ENCODE measurements around the gene GREB1.

GREB1 gene, protein sequence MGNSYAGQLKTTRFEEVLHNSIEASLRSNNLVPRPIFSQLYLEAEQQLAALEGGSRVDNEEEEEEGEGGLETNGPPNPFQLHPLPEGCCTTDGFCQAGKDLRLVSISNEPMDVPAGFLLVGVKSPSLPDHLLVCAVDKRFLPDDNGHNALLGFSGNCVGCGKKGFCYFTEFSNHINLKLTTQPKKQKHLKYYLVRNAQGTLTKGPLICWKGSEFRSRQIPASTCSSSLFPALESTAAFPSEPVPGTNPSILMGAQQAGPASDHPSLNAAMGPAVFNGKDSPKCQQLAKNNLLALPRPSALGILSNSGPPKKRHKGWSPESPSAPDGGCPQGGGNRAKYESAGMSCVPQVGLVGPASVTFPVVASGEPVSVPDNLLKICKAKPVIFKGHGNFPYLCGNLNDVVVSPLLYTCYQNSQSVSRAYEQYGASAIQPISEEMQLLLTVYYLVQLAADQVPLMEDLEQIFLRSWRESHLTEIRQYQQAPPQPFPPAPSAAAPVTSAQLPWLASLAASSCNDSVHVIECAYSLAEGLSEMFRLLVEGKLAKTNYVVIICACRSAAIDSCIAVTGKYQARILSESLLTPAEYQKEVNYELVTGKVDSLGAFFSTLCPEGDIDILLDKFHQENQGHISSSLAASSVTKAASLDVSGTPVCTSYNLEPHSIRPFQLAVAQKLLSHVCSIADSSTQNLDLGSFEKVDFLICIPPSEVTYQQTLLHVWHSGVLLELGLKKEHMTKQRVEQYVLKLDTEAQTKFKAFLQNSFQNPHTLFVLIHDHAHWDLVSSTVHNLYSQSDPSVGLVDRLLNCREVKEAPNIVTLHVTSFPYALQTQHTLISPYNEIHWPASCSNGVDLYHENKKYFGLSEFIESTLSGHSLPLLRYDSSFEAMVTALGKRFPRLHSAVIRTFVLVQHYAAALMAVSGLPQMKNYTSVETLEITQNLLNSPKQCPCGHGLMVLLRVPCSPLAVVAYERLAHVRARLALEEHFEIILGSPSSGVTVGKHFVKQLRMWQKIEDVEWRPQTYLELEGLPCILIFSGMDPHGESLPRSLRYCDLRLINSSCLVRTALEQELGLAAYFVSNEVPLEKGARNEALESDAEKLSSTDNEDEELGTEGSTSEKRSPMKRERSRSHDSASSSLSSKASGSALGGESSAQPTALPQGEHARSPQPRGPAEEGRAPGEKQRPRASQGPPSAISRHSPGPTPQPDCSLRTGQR (N-terminal part only)

DNA sequence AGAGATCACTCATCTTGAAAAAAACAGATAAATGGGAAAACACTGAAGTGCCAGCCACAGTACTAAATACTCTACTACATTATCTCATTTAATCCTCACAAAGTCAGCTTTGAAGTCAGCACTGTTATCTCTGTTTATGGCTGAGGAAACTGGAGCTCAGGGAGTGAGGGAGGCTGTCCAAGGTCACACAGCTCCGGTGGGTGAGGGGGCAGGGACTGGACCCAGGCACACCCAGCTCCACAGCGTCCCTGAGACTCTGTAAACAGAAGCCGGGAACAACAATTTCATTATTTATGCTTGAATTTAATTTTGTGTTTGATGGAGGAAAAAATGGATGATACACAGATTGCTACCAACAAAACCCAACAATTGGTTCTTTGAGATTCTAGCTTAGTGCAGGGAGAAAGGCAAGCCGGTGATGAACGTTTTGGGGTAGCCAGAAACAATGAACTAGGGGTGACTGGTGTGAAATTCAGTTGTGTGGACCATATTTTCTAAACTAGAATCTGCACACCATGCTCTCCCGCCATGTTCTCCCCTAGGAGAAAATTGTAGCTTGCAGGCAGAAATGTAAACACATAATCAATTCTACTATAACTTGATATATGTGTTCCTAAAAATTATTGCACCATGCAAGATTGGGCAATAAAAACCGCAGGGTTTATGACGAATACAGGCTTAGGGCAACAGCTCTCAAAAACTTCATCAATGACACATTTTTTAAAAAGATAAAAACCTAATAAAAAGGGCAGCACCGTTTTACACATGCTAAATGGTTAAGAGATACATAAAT is at the start of gene GREB1:
Gene GREB1 (plus strand): TSS at position 768 of the 793 bp plus-strand sequence. CDS start 22,570 bp downstream, outside the sequence.
- TF ChIP-seq, protein P1, sequence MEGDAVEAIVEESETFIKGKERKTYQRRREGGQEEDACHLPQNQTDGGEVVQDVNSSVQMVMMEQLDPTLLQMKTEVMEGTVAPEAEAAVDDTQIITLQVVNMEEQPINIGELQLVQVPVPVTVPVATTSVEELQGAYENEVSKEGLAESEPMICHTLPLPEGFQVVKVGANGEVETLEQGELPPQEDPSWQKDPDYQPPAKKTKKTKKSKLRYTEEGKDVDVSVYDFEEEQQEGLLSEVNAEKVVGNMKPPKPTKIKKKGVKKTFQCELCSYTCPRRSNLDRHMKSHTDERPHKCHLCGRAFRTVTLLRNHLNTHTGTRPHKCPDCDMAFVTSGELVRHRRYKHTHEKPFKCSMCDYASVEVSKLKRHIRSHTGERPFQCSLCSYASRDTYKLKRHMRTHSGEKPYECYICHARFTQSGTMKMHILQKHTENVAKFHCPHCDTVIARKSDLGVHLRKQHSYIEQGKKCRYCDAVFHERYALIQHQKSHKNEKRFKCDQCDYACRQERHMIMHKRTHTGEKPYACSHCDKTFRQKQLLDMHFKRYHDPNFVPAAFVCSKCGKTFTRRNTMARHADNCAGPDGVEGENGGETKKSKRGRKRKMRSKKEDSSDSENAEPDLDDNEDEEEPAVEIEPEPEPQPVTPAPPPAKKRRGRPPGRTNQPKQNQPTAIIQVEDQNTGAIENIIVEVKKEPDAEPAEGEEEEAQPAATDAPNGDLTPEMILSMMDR (conservative IDR thresholded peaks at IDR 0.05; ENCODE audit: low read length) = no peak
- peak; percentile 10 for DNase-seq (ENCODE audit: low read depth)
- no peak within 1 kb of the TSS for H3K4me3 ChIP-seq (ENCODE audit: low read length)

DNA sequence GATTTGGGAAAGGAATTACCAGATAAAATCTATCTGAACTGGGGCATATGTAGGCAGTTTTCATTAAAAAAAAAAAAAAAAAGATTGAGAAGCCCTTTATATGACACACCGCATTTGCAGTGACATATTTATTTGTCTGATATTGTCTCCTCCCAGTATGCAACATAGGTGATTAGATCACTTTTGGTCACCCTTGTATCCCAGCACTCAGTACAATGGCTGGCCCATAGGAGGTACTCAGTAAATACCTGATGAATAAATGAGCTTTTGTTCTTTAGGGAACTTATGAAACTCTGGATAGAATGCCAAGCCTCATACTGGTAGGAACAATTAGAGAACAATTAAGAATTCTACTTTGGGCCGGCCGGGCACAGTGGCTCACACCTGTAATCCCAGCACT is 45.0 kb upstream of the GREB1 start:
- no peak overlapping the region for H3K4me3 ChIP-seq (ENCODE audit: low read length)
- no peak for DNase-seq (ENCODE audit: low read depth)
- TF ChIP-seq, protein P1 (conservative IDR thresholded peaks at IDR 0.05; ENCODE audit: low read length) = no peak

DNA sequence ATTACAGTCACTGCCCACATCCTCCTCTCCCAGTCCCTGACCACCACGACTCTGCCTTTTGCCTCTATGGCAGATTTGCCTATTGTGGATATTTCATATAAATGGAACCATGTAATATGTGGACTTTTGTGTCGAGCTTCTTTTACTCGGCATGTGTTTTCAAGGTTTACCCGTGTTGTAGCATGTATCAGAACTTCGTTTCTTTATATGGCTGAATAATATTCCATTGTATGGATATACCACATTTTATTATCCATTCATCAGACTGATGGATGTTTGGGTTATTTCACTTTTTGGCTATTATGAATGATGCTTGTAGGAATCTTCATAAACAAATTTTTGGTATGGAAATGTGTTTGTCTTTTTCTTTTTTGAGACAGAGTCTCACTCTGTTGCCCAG is 43.7 kb upstream of the GREB1 start:
- no peak overlapping the region for H3K4me3 ChIP-seq (ENCODE audit: low read length)
- TF ChIP-seq, protein P1 (conservative IDR thresholded peaks at IDR 0.05; ENCODE audit: low read length) = no peak
- DNase-seq (ENCODE audit: low read depth) = no peak

DNA sequence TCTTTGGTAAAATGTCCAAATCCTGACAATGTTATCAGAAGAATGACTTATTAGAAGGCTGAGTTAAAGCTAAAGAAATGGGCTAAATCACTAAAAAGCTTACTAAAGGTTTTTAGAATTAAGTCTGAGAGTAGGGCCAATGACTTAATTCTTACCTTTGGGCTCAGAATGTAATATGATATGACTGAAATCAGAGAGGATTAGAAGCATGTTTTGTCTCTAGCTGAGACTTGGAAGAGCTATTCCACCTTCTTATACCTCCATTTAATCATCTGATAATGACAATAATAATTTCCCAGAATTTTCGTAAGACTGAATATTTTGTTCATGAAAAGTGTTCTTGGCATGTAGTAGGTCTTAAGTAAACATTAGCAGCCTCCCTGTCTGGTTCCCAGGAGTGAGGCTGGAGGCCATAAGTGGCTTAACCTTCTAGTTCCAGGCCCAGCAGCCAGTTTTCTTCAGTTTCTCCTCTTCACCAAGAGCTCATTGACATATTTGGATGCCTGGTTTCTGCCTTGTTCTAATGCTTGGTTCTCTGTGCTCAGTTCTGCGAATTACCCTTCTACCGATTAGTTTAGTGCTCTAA is 42.4 kb upstream of the GREB1 start:
- TF ChIP-seq, protein P1 (conservative IDR thresholded peaks at IDR 0.05; ENCODE audit: low read length) = no peak
- no peak for DNase-seq (ENCODE audit: low read depth)
- H3K4me3 ChIP-seq (ENCODE audit: low read length) = no peak overlapping the region

DNA sequence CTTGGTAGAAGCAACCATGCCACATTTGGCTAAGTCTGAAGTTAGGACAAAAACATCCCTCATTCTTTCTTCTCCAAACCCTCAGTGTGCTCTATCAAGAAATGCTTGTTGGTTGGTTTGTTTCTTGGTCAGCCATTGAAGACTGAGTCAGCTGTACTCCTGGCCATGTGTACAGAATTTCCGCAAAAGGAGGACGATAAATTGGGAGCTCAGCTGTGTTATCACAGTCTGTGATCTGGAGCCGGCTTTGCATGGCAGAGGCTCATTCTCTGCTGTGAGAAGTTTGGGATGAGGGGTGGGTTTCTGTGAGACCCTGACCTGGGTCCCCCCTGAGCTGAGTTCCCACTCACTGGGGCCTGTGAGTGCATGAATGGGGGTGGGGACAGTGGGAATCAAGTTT is 41.6 kb upstream of the GREB1 start:
- H3K4me3 ChIP-seq (ENCODE audit: low read length) = no peak overlapping the region
- TF ChIP-seq, protein P1 (conservative IDR thresholded peaks at IDR 0.05; ENCODE audit: low read length) = no peak
- no peak for DNase-seq (ENCODE audit: low read depth)

DNA sequence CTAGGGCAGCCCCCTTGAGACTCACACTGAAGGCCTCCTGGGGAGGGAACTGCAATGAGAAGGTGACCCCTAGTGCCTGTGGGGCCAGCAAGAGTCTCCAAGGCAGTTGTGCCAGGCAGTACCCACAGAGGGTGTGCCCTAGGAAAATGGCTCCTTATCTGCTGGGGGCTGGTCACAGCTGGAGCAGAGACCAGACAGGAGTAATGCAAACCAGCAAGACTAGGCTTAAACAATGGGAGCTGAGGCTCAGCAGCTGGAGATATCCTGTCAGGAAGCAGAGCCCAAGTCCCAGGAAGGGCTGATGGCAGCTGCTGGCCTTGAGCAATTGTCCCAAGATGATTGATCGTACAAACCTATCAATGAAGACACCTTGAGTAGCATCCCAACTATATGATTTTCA is 41.1 kb upstream of the GREB1 start:
- H3K4me3 ChIP-seq (ENCODE audit: low read length) = no peak overlapping the region
- TF ChIP-seq, protein P1 (conservative IDR thresholded peaks at IDR 0.05; ENCODE audit: low read length) = no peak
- no peak for DNase-seq (ENCODE audit: low read depth)

Measured in AG10803 (cell line).